Stimulated activated CD4-positive, alpha-beta T cell treated with anti-CD3 and anti-CD28 coated beads, Interleukin-15, amount 100 ng/mL, for 48 hours (primary cell): ENCODE data around the gene ACADSB.

ENCODE experiments used
- DNase-seq, 2 donors: peaks; one replicate each; pipeline ENCODE4 v3.0.0-alpha.2; 2020; ENCODE audit warnings: low read depth in 2 of 2

Gene ACADSB

GRCh38 chr10:123008355-123009104 is at the start of gene ACADSB, which contains the start of gene IKZF5:
TSS of gene ACADSB (plus strand) at chr10:123009006. CDS start at chr10:123009030, 24 bp downstream.
TSS of gene IKZF5 (minus strand) at chr10:123008795. CDS start at chr10:122998625, 10,170 bp downstream.
- peak; percentile 94 for DNase-seq

GRCh38 chr10:122962405-122962804 is 46.4 kb upstream of the ACADSB start:
- no peak for DNase-seq

- DNase-seq: no peak
Observed at GRCh38 chr10:122966879-122967278, 41.9 kb upstream of the ACADSB start.

GRCh38 chr10:122968698-122969097 is 40.1 kb upstream of the ACADSB start:
- DNase-seq: no peak

- DNase-seq: no peak
Observed at GRCh38 chr10:122974023-122974422, 34.8 kb upstream of the ACADSB start.

- no peak for DNase-seq
Observed at GRCh38 chr10:122974543-122975064, 34.2 kb upstream of the ACADSB start.

- DNase-seq: peak; percentile 83 to 84
Observed at GRCh38 chr10:122980209-122981065, 28.4 kb upstream of the ACADSB start, which contains the start of gene PSTK. TSS of gene PSTK (plus strand) at chr10:122980401. CDS start at chr10:122980480, 79 bp downstream.

GRCh38 chr10:122981066-122981464 is 27.7 kb upstream of the ACADSB start:
- DNase-seq: no peak

GRCh38 chr10:122983898-122984297 is 24.9 kb upstream of the ACADSB start:
- no peak for DNase-seq

- no peak for DNase-seq
Observed at GRCh38 chr10:122984708-122985107, 24.1 kb upstream of the ACADSB start.

- DNase-seq: no peak
Observed at GRCh38 chr10:122986335-122986734, 22.5 kb upstream of the ACADSB start.

- DNase-seq: no peak
Observed at GRCh38 chr10:122988501-122988900, 20.3 kb upstream of the ACADSB start.

GRCh38 chr10:122990278-122990677 is 18.5 kb upstream of the ACADSB start:
- DNase-seq: no peak

- no peak for DNase-seq
Observed at GRCh38 chr10:122992031-122992585, 16.7 kb upstream of the ACADSB start.

- DNase-seq: no peak
Observed at GRCh38 chr10:122993797-122994336, 14.9 kb upstream of the ACADSB start.

GRCh38 chr10:122995936-122996335 is 12.9 kb upstream of the ACADSB start:
- DNase-seq: no peak

- no peak for DNase-seq
Observed at GRCh38 chr10:122997864-122998263, 10.9 kb upstream of the ACADSB start.

GRCh38 chr10:122998360-122998917 is 10.4 kb upstream of the ACADSB start:
- no peak for DNase-seq

- no peak for DNase-seq
Observed at GRCh38 chr10:122998934-122999333, 9.9 kb upstream of the ACADSB start.

- no peak for DNase-seq
Observed at GRCh38 chr10:122999347-122999746, 9.5 kb upstream of the ACADSB start.

- no peak for DNase-seq
Observed at GRCh38 chr10:123000155-123000554, 8.7 kb upstream of the ACADSB start.
